Fibroblast of the aortic adventitia (primary cell): Measurements from ENCODE around the gene HPDL. TPM values are rescaled to one million over a fixed set of nuclear protein-coding genes. Genes with fewer than 3 reads are reported as not detected.

Experiments used
- DNase-seq: peaks from one replicate; pipeline ENCODE4 v3.0.0-alpha.2; 2010; ENCODE audit warnings: low read depth
- H3K4me3 ChIP-seq: 2 replicates; pipeline ENCODE4 v1.5.1; 2011; ENCODE audit warnings: low read depth, mild to moderate bottlenecking, control low read depth, low read length, moderate library complexity
- total RNA-seq: library from RNA; depleted of rRNA; stranded (reverse); fragments of >200 nt; gene quantifications from 2 replicates; pipeline ENCODE4 v1.2.3, GENCODE V29; 2012; ENCODE audit warnings: low replicate concordance
- TF ChIP-seq, protein P1 (sequence below): IDR thresholded peaks from 2 replicates; pipeline ENCODE4 v1.5.1; 2011; ENCODE audit warnings: mild to moderate bottlenecking, low read length, control low read depth, inconsistent platforms; ENCODE audit not compliant: insufficient read depth

The HPDL gene
- total RNA-seq, 1 donor: 1.4 TPM

DNA sequence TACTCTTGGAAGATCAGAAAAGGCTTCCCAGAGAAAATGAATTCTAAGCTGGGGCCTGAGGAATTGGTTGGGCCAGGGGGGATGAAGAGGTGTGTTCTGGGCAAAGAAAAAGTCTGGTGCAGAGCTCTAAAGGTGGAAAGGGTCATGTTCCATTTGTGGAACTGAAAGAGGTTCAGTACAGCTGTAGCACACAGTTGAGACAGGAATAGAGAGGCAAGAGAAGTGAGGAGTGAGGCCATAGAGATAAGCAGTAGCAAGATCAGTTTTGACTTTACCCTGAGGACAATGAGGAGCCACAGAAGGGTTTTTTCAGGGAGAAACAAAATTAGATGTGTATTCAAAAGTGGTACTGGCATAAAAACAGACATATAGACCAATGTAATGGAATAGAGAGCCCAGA is 43.9 kb downstream of the HPDL start:
- no peak for DNase-seq
- TF ChIP-seq, protein P1, sequence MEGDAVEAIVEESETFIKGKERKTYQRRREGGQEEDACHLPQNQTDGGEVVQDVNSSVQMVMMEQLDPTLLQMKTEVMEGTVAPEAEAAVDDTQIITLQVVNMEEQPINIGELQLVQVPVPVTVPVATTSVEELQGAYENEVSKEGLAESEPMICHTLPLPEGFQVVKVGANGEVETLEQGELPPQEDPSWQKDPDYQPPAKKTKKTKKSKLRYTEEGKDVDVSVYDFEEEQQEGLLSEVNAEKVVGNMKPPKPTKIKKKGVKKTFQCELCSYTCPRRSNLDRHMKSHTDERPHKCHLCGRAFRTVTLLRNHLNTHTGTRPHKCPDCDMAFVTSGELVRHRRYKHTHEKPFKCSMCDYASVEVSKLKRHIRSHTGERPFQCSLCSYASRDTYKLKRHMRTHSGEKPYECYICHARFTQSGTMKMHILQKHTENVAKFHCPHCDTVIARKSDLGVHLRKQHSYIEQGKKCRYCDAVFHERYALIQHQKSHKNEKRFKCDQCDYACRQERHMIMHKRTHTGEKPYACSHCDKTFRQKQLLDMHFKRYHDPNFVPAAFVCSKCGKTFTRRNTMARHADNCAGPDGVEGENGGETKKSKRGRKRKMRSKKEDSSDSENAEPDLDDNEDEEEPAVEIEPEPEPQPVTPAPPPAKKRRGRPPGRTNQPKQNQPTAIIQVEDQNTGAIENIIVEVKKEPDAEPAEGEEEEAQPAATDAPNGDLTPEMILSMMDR: no peak

DNA sequence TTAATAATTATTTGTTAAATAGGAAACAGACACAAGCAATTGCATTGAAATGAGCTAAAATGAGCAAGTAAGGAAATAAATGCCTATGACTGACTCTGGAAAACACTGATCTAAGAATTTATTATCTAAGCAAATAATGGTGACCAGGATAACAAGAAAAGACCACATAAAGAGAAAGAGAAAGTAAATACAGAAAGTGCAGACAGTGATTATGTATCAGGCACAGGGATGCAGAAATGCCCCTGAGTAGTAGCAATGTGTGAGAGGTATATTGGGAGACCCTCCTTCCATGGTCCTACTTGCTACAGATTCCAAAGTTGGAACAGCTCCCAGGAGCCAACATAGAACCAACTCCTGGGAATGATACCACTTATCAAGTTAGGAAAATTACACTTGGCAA is 46.9 kb downstream of the HPDL start:
- no peak overlapping the region for H3K4me3 ChIP-seq
- TF ChIP-seq, protein P1: no peak
- no peak for DNase-seq

More for the DNA sequence above, 43.9 kb downstream of the HPDL start:
- H3K4me3 ChIP-seq: no peak overlapping the region

DNA sequence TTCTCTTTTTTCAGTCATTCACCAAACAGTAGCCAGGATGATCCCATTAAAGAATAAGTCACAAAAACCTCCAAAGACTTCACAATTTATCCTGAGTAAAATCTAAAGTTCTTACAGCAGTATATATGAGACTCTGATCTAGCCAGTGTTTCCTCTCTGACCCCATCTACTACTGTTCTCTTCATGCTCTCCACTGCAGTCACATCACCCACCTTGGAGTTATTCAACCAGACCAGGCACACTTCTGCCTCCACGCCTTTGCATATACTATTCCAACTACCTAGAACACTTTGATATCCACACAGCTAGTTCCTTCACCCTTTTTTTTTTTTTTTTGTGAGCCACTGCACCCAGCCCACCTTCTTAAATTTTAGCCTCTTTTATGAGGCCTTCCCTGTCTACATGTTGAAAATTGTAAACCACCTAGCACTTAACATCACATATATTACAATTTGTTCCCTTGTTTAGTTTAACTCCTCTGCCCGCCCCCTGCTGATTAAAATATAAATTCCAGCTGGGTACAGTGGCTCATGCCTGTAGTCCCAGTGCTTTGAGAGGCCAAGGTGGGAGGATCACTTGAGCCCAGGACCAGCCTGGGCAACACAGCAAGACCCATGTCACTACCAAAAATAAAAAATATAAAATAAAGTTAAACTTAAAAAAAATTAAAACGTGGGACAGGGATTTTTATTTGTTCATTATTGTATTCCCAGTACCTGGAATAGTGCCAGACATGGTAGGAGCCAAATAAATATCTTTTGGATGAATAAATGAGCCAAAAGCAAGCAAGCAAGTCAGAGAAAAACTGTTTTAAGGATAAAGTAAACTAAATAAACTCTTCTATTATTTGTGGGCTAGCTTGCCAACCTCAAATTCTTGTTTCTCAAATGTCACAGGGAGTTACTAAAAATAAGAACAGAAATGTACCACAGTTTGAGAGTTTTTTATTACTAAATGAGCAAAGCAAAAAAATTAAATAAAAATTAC is 48.7 kb downstream of the HPDL start:
- no peak overlapping the region for H3K4me3 ChIP-seq
- DNase-seq: peak; percentile 22
- TF ChIP-seq, protein P1: no peak

DNA sequence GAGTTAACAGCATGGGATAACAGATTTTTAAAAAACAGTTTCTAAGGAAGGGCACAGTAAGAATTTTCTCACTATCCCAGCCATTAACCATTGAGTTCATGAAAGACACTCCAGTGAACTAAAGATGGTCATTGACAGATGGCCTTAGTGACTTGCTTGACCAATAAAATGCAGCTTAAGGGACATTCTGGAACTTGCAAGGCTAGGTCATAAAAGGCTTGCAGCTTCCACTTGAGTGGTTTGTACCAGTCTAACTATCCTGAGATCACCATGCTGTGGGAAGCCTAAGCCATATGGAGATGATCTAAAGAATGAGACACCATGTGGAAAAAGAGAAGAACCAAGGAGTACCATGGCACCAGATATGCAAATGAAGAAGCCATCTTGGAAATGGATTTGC is 51.5 kb downstream of the HPDL start:
- no peak for DNase-seq
- TF ChIP-seq, protein P1: no peak
- no peak overlapping the region for H3K4me3 ChIP-seq

Other genes with a start within 250 kb of the HPDL start
- gene ZSWIM5, start 120.3 kb upstream of the HPDL start, total RNA-seq: 0.49 and 4.7 TPM in 2 replicates
- 2.7 and 14.7 TPM in 2 replicates for gene TOE1, start 13.3 kb downstream of the HPDL start, total RNA-seq
- gene MUTYH, start 13.5 kb downstream of the HPDL start, total RNA-seq: 7.7 and 16.8 TPM in 2 replicates
- 2.0 and 5.7 TPM in 2 replicates for gene TESK2, start 164.3 kb downstream of the HPDL start, total RNA-seq
- 0.57 and 1.5 TPM in 2 replicates for gene CCDC163, start 173.2 kb downstream of the HPDL start, total RNA-seq
- 2.2 and 5.2 TPM in 2 replicates for gene MMACHC, start 173.4 kb downstream of the HPDL start, total RNA-seq
- gene PRDX1, start 195.0 kb downstream of the HPDL start, total RNA-seq: 272 and 467 TPM in 2 replicates
- 128 and 174 TPM in 2 replicates for gene AKR1A1, start 223.9 kb downstream of the HPDL start, total RNA-seq